Loucy (cell line): ENCODE data around the gene LDAH.

ENCODE experiments used
- EZH2phosphoT487 ChIP-seq: fragments of 200-600 bp; IDR thresholded peaks from 2 replicates; pipeline ENCODE4 v1.6.1; 2018; ENCODE audit warnings: antibody characterized with exemption, mild to moderate bottlenecking, moderate library complexity, borderline replicate concordance
- TF ChIP-seq, protein P1 (sequence below): fragments of 200-600 bp; sonication (generic); conservative IDR thresholded peaks from 2 replicates; pipeline ENCODE4 v1.5.1; 2014; ENCODE audit warnings: mild to moderate bottlenecking, antibody characterized with exemption, low read length

- TF ChIP-seq, protein P1, sequence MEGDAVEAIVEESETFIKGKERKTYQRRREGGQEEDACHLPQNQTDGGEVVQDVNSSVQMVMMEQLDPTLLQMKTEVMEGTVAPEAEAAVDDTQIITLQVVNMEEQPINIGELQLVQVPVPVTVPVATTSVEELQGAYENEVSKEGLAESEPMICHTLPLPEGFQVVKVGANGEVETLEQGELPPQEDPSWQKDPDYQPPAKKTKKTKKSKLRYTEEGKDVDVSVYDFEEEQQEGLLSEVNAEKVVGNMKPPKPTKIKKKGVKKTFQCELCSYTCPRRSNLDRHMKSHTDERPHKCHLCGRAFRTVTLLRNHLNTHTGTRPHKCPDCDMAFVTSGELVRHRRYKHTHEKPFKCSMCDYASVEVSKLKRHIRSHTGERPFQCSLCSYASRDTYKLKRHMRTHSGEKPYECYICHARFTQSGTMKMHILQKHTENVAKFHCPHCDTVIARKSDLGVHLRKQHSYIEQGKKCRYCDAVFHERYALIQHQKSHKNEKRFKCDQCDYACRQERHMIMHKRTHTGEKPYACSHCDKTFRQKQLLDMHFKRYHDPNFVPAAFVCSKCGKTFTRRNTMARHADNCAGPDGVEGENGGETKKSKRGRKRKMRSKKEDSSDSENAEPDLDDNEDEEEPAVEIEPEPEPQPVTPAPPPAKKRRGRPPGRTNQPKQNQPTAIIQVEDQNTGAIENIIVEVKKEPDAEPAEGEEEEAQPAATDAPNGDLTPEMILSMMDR = no peak
- TF ChIP-seq EZH2phosphoT487 = no peak
Measured at GRCh38 chr2:20758997-20759396, 63.9 kb downstream of the LDAH start.
